Cardiac muscle cell (in vitro differentiated cells and primary cell): Measurements from ENCODE around the gene CDH4. TPM values are rescaled to one million over a fixed set of nuclear protein-coding genes. Genes with fewer than 3 reads are reported as not detected.

Source experiments
- DNase-seq, 2 donors: peaks; one replicate each; pipeline versions ENCODE4 v3.0.0 to v3.0.0-alpha.2; 2010 to 2017; ENCODE audit warnings: low read depth in 1 of 2, low spot score in 1 of 2
- H3K27ac ChIP-seq: fragments of 200-600 bp; sonication (generic); 2 replicates; pipeline ENCODE4 v1.5.1; 2016
- H3K27me3 ChIP-seq: fragments of 200-600 bp; sonication (generic); 2 replicates; pipeline ENCODE4 v1.6.0; 2016; ENCODE audit warnings: control low read depth
- H3K36me3 ChIP-seq: fragments of 200-600 bp; sonication (generic); 2 replicates; pipeline ENCODE4 v1.5.1; 2016; ENCODE audit warnings: control low read depth
- H3K4me1 ChIP-seq: fragments of 200-600 bp; sonication (generic); 2 replicates; pipeline ENCODE4 v1.8.1; 2017; ENCODE audit warnings: low read depth, mild to moderate bottlenecking, mixed run types
- H3K4me3 ChIP-seq: fragments of 200-600 bp; sonication (generic); 2 replicates; pipeline ENCODE4 v1.5.1; 2016; ENCODE audit warnings: mild to moderate bottlenecking
- H3K9me3 ChIP-seq: fragments of 200-600 bp; sonication (generic); 2 replicates; pipeline ENCODE4 v1.5.1; 2017; ENCODE audit warnings: low read depth, mild to moderate bottlenecking, control low read depth
- CTCF ChIP-seq: IDR thresholded peaks from 2 replicates; pipeline ENCODE4 v1.5.1; 2012; ENCODE audit warnings: low read depth, mild to moderate bottlenecking, low read length
- polyA plus RNA-seq: library from polyadenylated mRNA; unstranded; fragments of >200 nt; fragmentation: Nextera tagmentation; extraction: Ambion mirVana; gene quantifications from 2 replicates; pipeline ENCODE4 v1.2.1, GENCODE V29; 2016
- total RNA-seq: library from RNA; depleted of rRNA; stranded (reverse); fragments of >200 nt; gene quantifications from 2 replicates; pipeline ENCODE4 v1.2.3, GENCODE V29; 2016

The CDH4 gene
- total and polyA plus RNA-seq, 2 experiments from 2014 or later, result 0.43 to 0.80 TPM

GRCh38 chr20:61975407-61976129 is 723.5 kb downstream of the CDH4 start:
- Histone ChIP-seq H3K9me3 (no peaks in the 10 kb centered on the region), H3K36me3 (no peaks in the 10 kb centered on the region), H3K27me3 (no peaks in the 10 kb centered on the region), H3K27ac (no peak overlapping the region), H3K4me1 (peaks cover 8% of the 10 kb centered on the region), H3K4me3 (no peak overlapping the region)
- no peak for TF ChIP-seq CTCF
- DNase-seq, result no peak

- DNase-seq, result no peak
- H3K4me3 ChIP-seq, result no peak overlapping the region
- H3K9me3 ChIP-seq, result no peaks in the 10 kb centered on the region
- no peaks in the 10 kb centered on the region for H3K36me3 ChIP-seq
- H3K4me1 ChIP-seq, result peaks cover 8% of the 10 kb centered on the region
- H3K27me3 ChIP-seq, result no peaks in the 10 kb centered on the region
- no peak for TF ChIP-seq CTCF
- no peak overlapping the region for H3K27ac ChIP-seq
Measured at GRCh38 chr20:61976263-61976643, 724.2 kb downstream of the CDH4 start.

GRCh38 chr20:61976644-61977418 is 724.8 kb downstream of the CDH4 start:
- Histone ChIP-seq H3K9me3 (no peaks in the 10 kb centered on the region), H3K27ac (no peak overlapping the region), H3K4me1 (peaks cover 8% of the 10 kb centered on the region), H3K4me3 (no peak overlapping the region), H3K36me3 (no peaks in the 10 kb centered on the region), H3K27me3 (no peaks in the 10 kb centered on the region)
- no peak for DNase-seq
- TF ChIP-seq CTCF, result no peak

GRCh38 chr20:61977419-61977786 is 725.3 kb downstream of the CDH4 start:
- Histone ChIP-seq H3K9me3 (no peaks in the 10 kb centered on the region), H3K27ac (no peak overlapping the region), H3K27me3 (no peaks in the 10 kb centered on the region), H3K36me3 (no peaks in the 10 kb centered on the region), H3K4me1 (peaks cover 3% of the 10 kb centered on the region), H3K4me3 (no peak overlapping the region)
- DNase-seq, result no peak
- TF ChIP-seq CTCF, result no peak

- no peak overlapping the region for H3K27ac ChIP-seq
- H3K36me3 ChIP-seq, result no peaks in the 10 kb centered on the region
- no peaks in the 10 kb centered on the region for H3K4me1 ChIP-seq
- no peaks in the 10 kb centered on the region for H3K27me3 ChIP-seq
- H3K4me3 ChIP-seq, result no peak overlapping the region
- no peaks in the 10 kb centered on the region for H3K9me3 ChIP-seq
- no peak for DNase-seq
- TF ChIP-seq CTCF, result no peak
Measured at GRCh38 chr20:61978491-61978890, 726.4 kb downstream of the CDH4 start.
